IMR-90 (cell line): ENCODE results near the gene FERMT3. TPM values are rescaled to one million over a fixed set of nuclear protein-coding genes. Genes with fewer than 3 reads are reported as not detected.

Experiments used
- ATAC-seq: fragments of 200-7000 bp; cut with Tn5 transposase; 2 replicates; pipeline ENCODE4 v1.9.1; 2020; ENCODE audit warnings: low read depth, mild to moderate bottlenecking, moderate library complexity
- BruUV-seq: library from RNA; stranded (reverse); fragments of 400-500 nt; replicated peaks from 2 replicates; lab custom pipeline; 2021; lab: Mats Ljungman, UMichigan
- CTCF ChIA-PET: fragments of 300-600 bp; formaldehyde crosslinking; extraction: SDS; loops from one replicate; lab custom pipeline; 2021; ENCODE audit warnings: antibody characterized with exemption; lab: Yijun Ruan, JAX
- POLR2A ChIA-PET: fragments of 300-600 bp; sonication (Branson Sonifier 250); formaldehyde crosslinking; loops from one replicate; lab custom pipeline; 2022; ENCODE audit warnings: antibody characterized with exemption; ENCODE audit not compliant: unreplicated experiment; lab: Charles Lee
- DNase-seq: peaks from one replicate; pipeline ENCODE4 v3.0.0; 2013
- H2AFZ ChIP-seq: replicated peaks from 2 replicates; pipeline ENCODE3; 2013; ENCODE audit warnings: low read length, mild to moderate bottlenecking; ENCODE audit not compliant: poor library complexity
- H2AK5ac ChIP-seq: 2 replicates; pipeline ENCODE4 v1.6.1; 2013; ENCODE audit warnings: low read depth, low read length, inconsistent platforms
- H2AK9ac ChIP-seq: replicated peaks from 2 replicates; pipeline ENCODE3; 2013; ENCODE audit warnings: mild to moderate bottlenecking, low read depth, low read length, moderate library complexity; ENCODE audit not compliant: poor library complexity
- H2BK120ac ChIP-seq: 2 replicates; pipeline ENCODE4 v1.6.1; 2013; ENCODE audit warnings: low read depth, low read length, inconsistent platforms
- H2BK15ac ChIP-seq: 3 replicates; pipeline ENCODE4 v1.6.1; 2013; ENCODE audit warnings: low read depth, low read length, inconsistent platforms
- H2BK20ac ChIP-seq: 2 replicates; pipeline ENCODE4 v1.6.1; 2013; ENCODE audit warnings: low read depth, mild to moderate bottlenecking, inconsistent platforms, low read length, moderate library complexity
- H2BK5ac ChIP-seq: 2 replicates; pipeline ENCODE4 v1.6.1; 2013; ENCODE audit warnings: mild to moderate bottlenecking, low read depth, low read length, inconsistent platforms; ENCODE audit not compliant: poor library complexity, severe bottlenecking
- H3K14ac ChIP-seq: replicated peaks from 2 replicates; pipeline ENCODE4 v1.6.1; 2013; ENCODE audit warnings: low read depth, low read length, inconsistent platforms
- H3K18ac ChIP-seq: 2 replicates; pipeline ENCODE4 v1.6.1; 2013; ENCODE audit warnings: low read depth, low read length, control low read depth
- H3K23ac ChIP-seq: 2 replicates; pipeline ENCODE4 v1.6.1; 2013; ENCODE audit warnings: low read depth, low read length, inconsistent platforms
- H3K27ac ChIP-seq: 2 replicates; pipeline ENCODE4 v1.5.1; 2013; ENCODE audit warnings: mild to moderate bottlenecking, control low read depth, low read length; ENCODE audit not compliant: insufficient read depth
- H3K27me3 ChIP-seq: 2 replicates; pipeline ENCODE4 v1.6.1; 2013; ENCODE audit warnings: low read length; ENCODE audit not compliant: control insufficient read depth, insufficient read depth
- H3K36me3 ChIP-seq: 2 replicates; pipeline ENCODE4 v1.6.1; 2013; ENCODE audit warnings: low read length, mixed read lengths; ENCODE audit not compliant: control insufficient read depth, insufficient read depth
- H3K4ac ChIP-seq: 2 replicates; pipeline ENCODE4 v1.6.1; 2013; ENCODE audit warnings: low read depth, low read length, inconsistent platforms
- H3K4me1 ChIP-seq: 2 replicates; pipeline ENCODE4 v1.6.1; 2013; ENCODE audit warnings: low read length, mixed read lengths; ENCODE audit not compliant: control insufficient read depth, insufficient read depth
- H3K4me2 ChIP-seq: 2 replicates; pipeline ENCODE4 v1.6.1; 2013; ENCODE audit warnings: low read depth, mild to moderate bottlenecking, control low read depth, low read length, moderate library complexity
- H3K4me3 ChIP-seq: 2 replicates; pipeline ENCODE4 v1.5.1; 2013; ENCODE audit warnings: low read depth, mild to moderate bottlenecking, control low read depth, low read length, moderate library complexity; ENCODE audit not compliant: insufficient read depth
- H3K56ac ChIP-seq: 2 replicates; pipeline ENCODE4 v1.6.1; 2013; ENCODE audit warnings: low read length, inconsistent platforms; ENCODE audit not compliant: insufficient read depth; ENCODE audit errors: extremely low read depth
- H3K79me1 ChIP-seq, 2 experiments: 2 replicates each; pipeline ENCODE4 v1.6.1; 2013; ENCODE audit warnings: low read length in 2 of 2, inconsistent platforms in 1 of 2, low read depth in 1 of 2
- H3K9ac ChIP-seq: 2 replicates; pipeline ENCODE4 v1.6.1; 2013; ENCODE audit warnings: low read depth, low read length, control low read depth
- H3K9me1 ChIP-seq: 2 replicates; pipeline ENCODE4 v1.6.1; 2013; ENCODE audit warnings: low read length, inconsistent platforms; ENCODE audit not compliant: insufficient read depth
- H3K9me3 ChIP-seq: 2 replicates; pipeline ENCODE4 v1.6.1; 2013; ENCODE audit warnings: low read length; ENCODE audit not compliant: control insufficient read depth, insufficient read depth
- H4K20me1 ChIP-seq: 2 replicates; pipeline ENCODE4 v1.6.1; 2013; ENCODE audit warnings: low read length, inconsistent platforms; ENCODE audit not compliant: insufficient read depth
- H4K5ac ChIP-seq: 2 replicates; pipeline ENCODE4 v1.6.1; 2013; ENCODE audit warnings: mild to moderate bottlenecking, low read depth, low read length, control low read depth
- H4K8ac ChIP-seq, 2 experiments: 2 replicates each; pipeline ENCODE4 v1.6.1; 2013; ENCODE audit warnings: low read depth in 2 of 2, low read length in 2 of 2, control low read depth in 1 of 2, inconsistent platforms in 1 of 2
- H4K91ac ChIP-seq: 2 replicates; pipeline ENCODE4 v1.6.1; 2013; ENCODE audit warnings: low read depth, low read length, inconsistent platforms; ENCODE audit not compliant: insufficient read depth
- BHLHE40 ChIP-seq: fragments of 150-350 bp; IDR thresholded peaks from 2 replicates; pipeline ENCODE4 v1.6.1; 2016; ENCODE audit warnings: mild to moderate bottlenecking, low read depth, low read length
- CEBPB ChIP-seq: IDR thresholded peaks from 2 replicates; pipeline ENCODE4 v1.6.1; 2012; ENCODE audit warnings: low read depth, low read length, improper control_type of control experiment
- CHD1 ChIP-seq: IDR thresholded peaks from 2 replicates; pipeline ENCODE4 v1.6.1; 2012; ENCODE audit warnings: low read depth, low read length, improper control_type of control experiment
- FOS ChIP-seq: fragments of 150-350 bp; IDR thresholded peaks from 2 replicates; pipeline ENCODE4 v1.6.1; 2016; ENCODE audit warnings: low read depth, low read length
- MAZ ChIP-seq: IDR thresholded peaks from 2 replicates; pipeline ENCODE4 v1.6.1; 2012; ENCODE audit warnings: low read depth, mild to moderate bottlenecking, low read length, improper control_type of control experiment, moderate library complexity, borderline replicate concordance
- MXI1 ChIP-seq: IDR thresholded peaks from 2 replicates; pipeline ENCODE4 v1.6.1; 2012; ENCODE audit warnings: low read depth, mild to moderate bottlenecking, low read length, moderate library complexity, borderline replicate concordance
- NFE2L2 ChIP-seq: fragments of 150-350 bp; IDR thresholded peaks from 2 replicates; pipeline ENCODE4 v1.6.1; 2016; ENCODE audit warnings: low read depth, mild to moderate bottlenecking, low read length
- POLR2A ChIP-seq: IDR thresholded peaks from 2 replicates; pipeline ENCODE4 v1.6.1; 2012; ENCODE audit warnings: mild to moderate bottlenecking, low read depth, low read length
- RCOR1 ChIP-seq: IDR thresholded peaks from 2 replicates; pipeline ENCODE4 v1.6.1; 2012; ENCODE audit warnings: mild to moderate bottlenecking, low read length, improper control_type of control experiment; ENCODE audit not compliant: insufficient replicate concordance
- RFX5 ChIP-seq: IDR thresholded peaks from 2 replicates; pipeline ENCODE4 v1.8.0; 2012; ENCODE audit warnings: low read depth, mild to moderate bottlenecking, low read length, moderate library complexity
- SMC3 ChIP-seq: fragments of 150-350 bp; IDR thresholded peaks from 2 replicates; pipeline ENCODE4 v1.6.1; 2016; ENCODE audit warnings: low read depth, mild to moderate bottlenecking, antibody characterized with exemption, low read length, moderate library complexity
- WGBS, 2 experiments: methylation state at CpG; one replicate each; pipeline versions ENCODE4 v1.1.5 to v1.1.7; 2013; ENCODE audit warnings: missing lambda C conversion rate in 2 of 2; ENCODE audit not compliant: insufficient read length in 1 of 2; ENCODE audit errors: extremely low coverage in 2 of 2; 5-methylcytosine and 5-hydroxymethylcytosine counted together
- dilution Hi-C: fragments of 300-500 bp; cut with HindIII; formaldehyde crosslinking; loops from one replicate; pipeline ENCODE4 v1.14.3; 2018; ENCODE audit warnings: low sequenced_read_pairs; ENCODE audit not compliant: unreplicated experiment
- in situ Hi-C: fragments of 300-500 bp; cut with MboI; formaldehyde crosslinking; loops from 3 replicates; pipeline ENCODE4 v1.14.3; 2019; ENCODE audit warnings: low sequenced_read_pairs, inconsistent platforms, mixed read lengths
- intact Hi-C: fragments of 100-400 bp; cut with micrococcal nuclease; formaldehyde crosslinking; loops from 2 replicates; pipeline ENCODE4 v1.10.0; 2022
- polyA plus RNA-seq, 3 experiments: library from polyadenylated mRNA; depleted of rRNA; stranded (reverse); fragments of >200 nt; gene quantifications; 2 replicates each; pipeline ENCODE4 v1.2.3, GENCODE V29; 2012; ENCODE audit warnings: low replicate concordance in 1 of 3
- total RNA-seq: library from RNA; depleted of rRNA; stranded (reverse); fragments of >200 nt; gene quantifications from 2 replicates; pipeline ENCODE4 v1.2.3, GENCODE V29; 2012
- TF ChIP-seq, protein P1 (sequence below): conservative IDR thresholded peaks from 2 replicates; pipeline ENCODE4 v1.5.1; 2012; ENCODE audit warnings: mild to moderate bottlenecking, low read depth, low read length, improper control_type of control experiment
- TF ChIP-seq, protein P2 (sequence below): fragments of 150-350 bp; IDR thresholded peaks from 2 replicates; pipeline ENCODE4 v1.6.1; 2017; ENCODE audit warnings: mild to moderate bottlenecking, antibody characterized with exemption, low read length, low read depth
- TF ChIP-seq, protein P3 (sequence below): fragments of 150-350 bp; IDR thresholded peaks from 2 replicates; pipeline ENCODE4 v1.6.1; 2016; ENCODE audit warnings: low read depth, mild to moderate bottlenecking, low read length, moderate library complexity, borderline replicate concordance

The FERMT3 gene
- total and polyA plus RNA-seq, 2 of the 4 experiments (the other 2 are of a cell fraction): 0.36 to 2.3 TPM

DNA sequence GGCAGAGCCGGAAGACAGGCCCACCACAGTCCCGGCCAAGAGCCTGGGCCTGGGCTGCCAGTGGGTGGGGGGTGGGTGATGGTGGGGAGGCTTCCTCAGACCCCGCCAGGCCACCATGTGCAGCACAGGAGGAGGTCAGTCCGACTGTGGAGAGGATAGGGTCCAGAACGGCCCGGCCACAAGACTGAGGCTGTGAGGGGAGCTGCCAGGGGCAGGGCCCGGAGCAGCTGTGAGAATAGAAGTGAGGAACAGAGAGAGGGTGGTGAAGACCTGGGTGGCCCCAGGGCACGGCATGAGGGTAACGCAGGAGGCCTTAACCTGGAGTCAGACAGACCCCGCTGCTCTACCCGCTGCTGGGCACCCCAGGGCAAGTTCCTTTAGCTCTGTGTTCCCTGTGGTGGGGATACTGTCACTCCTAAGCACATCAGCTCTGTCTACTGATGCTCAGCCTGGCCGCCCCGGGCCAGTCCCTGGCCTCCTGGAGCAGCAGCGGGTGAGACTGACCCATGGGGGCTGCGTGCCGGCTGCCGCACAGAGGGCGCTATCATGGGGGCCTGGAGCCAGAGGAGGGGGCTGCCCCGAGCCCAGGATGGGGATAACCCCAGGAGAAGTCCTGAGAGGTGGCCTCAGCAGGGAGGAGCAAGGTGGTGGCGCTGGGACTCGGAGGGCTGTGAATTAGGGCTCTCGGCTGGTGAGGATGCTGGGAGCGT, 1.7 kb downstream of the FERMT3 start:
- peak overlapping the region; percentile 94 for H2AFZ ChIP-seq
- peak overlapping the region; percentile 95 for H2AK9ac ChIP-seq
- no peaks in the 10 kb centered on the region; the same call in 1 of the 2 replicates for H3K9me1 ChIP-seq
- H3K4me1 ChIP-seq: peaks cover 10% of the 10 kb centered on the region
- H3K4me2 ChIP-seq: no peak overlapping the region
- H2BK5ac ChIP-seq: peak overlapping the region; percentile 91
- H2BK120ac ChIP-seq: peak overlapping the region; percentile 72; the same call in 1 of the 2 replicates
- H3K9me3 ChIP-seq: no peaks in the 10 kb centered on the region
- H2AK5ac ChIP-seq: peak overlapping the region; percentile 76
- 95% methylated on average over 8 of the region's 23 CpGs; no CpG with 5 or more reads in 1 of the 2 experiments for WGBS, 2 experiments
- no peak for DNase-seq
- peak overlapping the region; percentile 20; the same call in 1 of the 2 replicates for H2BK20ac ChIP-seq
- peaks cover 0 to 22% of the 10 kb centered on the region in 2 experiments; a peak in 2 of 4 replicates for H3K79me1 ChIP-seq
- no peak overlapping the region for H3K4me3 ChIP-seq
- no peaks in the 10 kb centered on the region for H3K27me3 ChIP-seq
- dilution Hi-C loops: no loop called here
- peak overlapping the region; percentile 94; the same call in 1 of the 2 replicates for H4K91ac ChIP-seq
- intact Hi-C loops: loop anchor here (10.0 kb wide), 1 partner anchor 447 kb away; no protein-coding TSS in a partner anchor
- no peak for ATAC-seq
- peak overlapping the region; percentile 38; the same call in 1 of the 2 replicates for H3K14ac ChIP-seq
- H3K36me3 ChIP-seq: peaks cover 28% of the 10 kb centered on the region
- peak overlapping the region; percentile 92 for H4K5ac ChIP-seq
- H3K27ac ChIP-seq: peak overlapping the region; percentile 62
- in situ Hi-C loops: no loop called here
- H3K9ac ChIP-seq: no peak overlapping the region; the same call in 1 of the 2 replicates
- H3K4ac ChIP-seq: peak overlapping the region; percentile 89
- POLR2A ChIA-PET: no interaction called here
- CTCF ChIA-PET: interaction anchor here (0.7 to 2.0 kb wide), 2 partner anchors 9 to 93 kb away, joined by 3 to 7 read pairs; no protein-coding TSS in a partner anchor
- H4K8ac ChIP-seq: peak overlapping the region; percentile 88 to 95
- H3K18ac ChIP-seq: peak overlapping the region; percentile 50
- H4K20me1 ChIP-seq: peaks cover 8% of the 10 kb centered on the region; the same call in 1 of the 2 replicates
- peak overlapping the region; percentile 15; the same call in 1 of the 3 replicates for H2BK15ac ChIP-seq
- no peak overlapping the region for H3K23ac ChIP-seq
- H3K56ac ChIP-seq: peak overlapping the region; percentile 5; the same call in 1 of the 2 replicates
- BruUV-seq: no TSS peak
- TF ChIP-seq RFX5: no peak
- TF ChIP-seq FOS: no peak
- TF ChIP-seq POLR2A: no peak
- no peak for TF ChIP-seq RCOR1
- no peak for TF ChIP-seq MXI1
- no peak for TF ChIP-seq BHLHE40
- TF ChIP-seq CEBPB: no peak
- TF ChIP-seq, protein P1, sequence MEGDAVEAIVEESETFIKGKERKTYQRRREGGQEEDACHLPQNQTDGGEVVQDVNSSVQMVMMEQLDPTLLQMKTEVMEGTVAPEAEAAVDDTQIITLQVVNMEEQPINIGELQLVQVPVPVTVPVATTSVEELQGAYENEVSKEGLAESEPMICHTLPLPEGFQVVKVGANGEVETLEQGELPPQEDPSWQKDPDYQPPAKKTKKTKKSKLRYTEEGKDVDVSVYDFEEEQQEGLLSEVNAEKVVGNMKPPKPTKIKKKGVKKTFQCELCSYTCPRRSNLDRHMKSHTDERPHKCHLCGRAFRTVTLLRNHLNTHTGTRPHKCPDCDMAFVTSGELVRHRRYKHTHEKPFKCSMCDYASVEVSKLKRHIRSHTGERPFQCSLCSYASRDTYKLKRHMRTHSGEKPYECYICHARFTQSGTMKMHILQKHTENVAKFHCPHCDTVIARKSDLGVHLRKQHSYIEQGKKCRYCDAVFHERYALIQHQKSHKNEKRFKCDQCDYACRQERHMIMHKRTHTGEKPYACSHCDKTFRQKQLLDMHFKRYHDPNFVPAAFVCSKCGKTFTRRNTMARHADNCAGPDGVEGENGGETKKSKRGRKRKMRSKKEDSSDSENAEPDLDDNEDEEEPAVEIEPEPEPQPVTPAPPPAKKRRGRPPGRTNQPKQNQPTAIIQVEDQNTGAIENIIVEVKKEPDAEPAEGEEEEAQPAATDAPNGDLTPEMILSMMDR: no peak
- TF ChIP-seq SMC3: no peak
- no peak for TF ChIP-seq CHD1
- TF ChIP-seq, protein P2, sequence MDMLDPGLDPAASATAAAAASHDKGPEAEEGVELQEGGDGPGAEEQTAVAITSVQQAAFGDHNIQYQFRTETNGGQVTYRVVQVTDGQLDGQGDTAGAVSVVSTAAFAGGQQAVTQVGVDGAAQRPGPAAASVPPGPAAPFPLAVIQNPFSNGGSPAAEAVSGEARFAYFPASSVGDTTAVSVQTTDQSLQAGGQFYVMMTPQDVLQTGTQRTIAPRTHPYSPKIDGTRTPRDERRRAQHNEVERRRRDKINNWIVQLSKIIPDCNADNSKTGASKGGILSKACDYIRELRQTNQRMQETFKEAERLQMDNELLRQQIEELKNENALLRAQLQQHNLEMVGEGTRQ: no peak
- no peak for TF ChIP-seq MAZ
- TF ChIP-seq NFE2L2: no peak
- TF ChIP-seq, protein P3, sequence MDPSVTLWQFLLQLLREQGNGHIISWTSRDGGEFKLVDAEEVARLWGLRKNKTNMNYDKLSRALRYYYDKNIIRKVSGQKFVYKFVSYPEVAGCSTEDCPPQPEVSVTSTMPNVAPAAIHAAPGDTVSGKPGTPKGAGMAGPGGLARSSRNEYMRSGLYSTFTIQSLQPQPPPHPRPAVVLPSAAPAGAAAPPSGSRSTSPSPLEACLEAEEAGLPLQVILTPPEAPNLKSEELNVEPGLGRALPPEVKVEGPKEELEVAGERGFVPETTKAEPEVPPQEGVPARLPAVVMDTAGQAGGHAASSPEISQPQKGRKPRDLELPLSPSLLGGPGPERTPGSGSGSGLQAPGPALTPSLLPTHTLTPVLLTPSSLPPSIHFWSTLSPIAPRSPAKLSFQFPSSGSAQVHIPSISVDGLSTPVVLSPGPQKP: no peak
